Fibroblast of lung (primary cell): ENCODE results near the gene UFSP1. TPM values are rescaled to one million over a fixed set of nuclear protein-coding genes. Genes with fewer than 3 reads are reported as not detected.
"Not testable (repeated sequence)": the region's sequence is repeated elsewhere in the genome, so short reads cannot be mapped to it uniquely, and the experiment has no call there.

Experiments
- DNase-seq, 2 donors: peaks; one replicate each; pipeline versions ENCODE4 v3.0.0 to v3.0.0-alpha.2; 2010; ENCODE audit warnings: low read depth in 2 of 2
- H2AFZ ChIP-seq: 2 replicates; pipeline ENCODE4 v1.5.1; 2012; ENCODE audit warnings: low read length, control low read depth, inconsistent platforms
- H3K27ac ChIP-seq: 2 replicates; pipeline ENCODE4 v1.5.1; 2011; ENCODE audit warnings: low read length, control low read depth; ENCODE audit not compliant: insufficient read depth
- H3K27me3 ChIP-seq: 2 replicates; pipeline ENCODE4 v1.5.1; 2011; ENCODE audit warnings: mild to moderate bottlenecking, low read length; ENCODE audit not compliant: control insufficient read depth, insufficient read depth
- H3K36me3 ChIP-seq: 2 replicates; pipeline ENCODE4 v1.5.1; 2011; ENCODE audit warnings: low read length; ENCODE audit not compliant: control insufficient read depth, insufficient read depth
- H3K4me1 ChIP-seq: 2 replicates; pipeline ENCODE4 v1.5.1; 2011; ENCODE audit warnings: low read length; ENCODE audit not compliant: control insufficient read depth, insufficient read depth; ENCODE audit errors: extremely low read depth
- H3K4me2 ChIP-seq: 2 replicates; pipeline ENCODE4 v1.5.1; 2011; ENCODE audit warnings: low read length, control low read depth; ENCODE audit not compliant: insufficient read depth; ENCODE audit errors: extremely low read depth
- H3K4me3 ChIP-seq, 4 experiments: fragments of 200-600 bp in 1 of 4; sonication (generic) in 1 of 4; replicated peaks in 1 of 4; 2 replicates each; pipeline ENCODE4 v1.5.1; 2011 to 2016; ENCODE audit warnings: low read length in 4 of 4, low read depth in 3 of 4, mild to moderate bottlenecking in 3 of 4, control low read depth in 2 of 4, inconsistent platforms in 1 of 4, mixed read lengths in 1 of 4; ENCODE audit not compliant: insufficient read depth in 1 of 4; ENCODE audit errors: control extremely low read depth in 1 of 4
- H3K79me2 ChIP-seq: 2 replicates; pipeline ENCODE4 v1.5.1; 2012; ENCODE audit warnings: mild to moderate bottlenecking, low read length, inconsistent platforms; ENCODE audit not compliant: control insufficient read depth, insufficient read depth
- H3K9ac ChIP-seq: 2 replicates; pipeline ENCODE4 v1.5.1; 2011; ENCODE audit warnings: mild to moderate bottlenecking, low read length, control low read depth; ENCODE audit not compliant: insufficient read depth
- H3K9me3 ChIP-seq: 2 replicates; pipeline ENCODE4 v1.5.1; 2012; ENCODE audit warnings: low read depth, low read length; ENCODE audit not compliant: control insufficient read depth, insufficient read depth
- H4K20me1 ChIP-seq: 2 replicates; pipeline ENCODE4 v1.5.1; 2011; ENCODE audit warnings: low read length; ENCODE audit not compliant: control insufficient read depth, insufficient read depth; ENCODE audit errors: extremely low read depth
- CTCF ChIP-seq, 2 donors: IDR thresholded peaks in 1 of 2; conservative IDR thresholded peaks in 1 of 2; 1 replicate in 1 of 2; 2 replicates in 1 of 2; pipeline ENCODE4 v1.5.1; 2011 to 2012; ENCODE audit warnings: low read length in 2 of 2, control low read depth in 1 of 2, inconsistent platforms in 1 of 2, low read depth in 1 of 2, mild to moderate bottlenecking in 1 of 2
- EZH2 ChIP-seq: IDR thresholded peaks from 2 replicates; pipeline ENCODE4 v1.5.1; 2012; ENCODE audit warnings: low read length, control low read depth, mild to moderate bottlenecking; ENCODE audit errors: missing control alignments
- polyA plus RNA-seq, 2 donors: library from polyadenylated mRNA; depleted of rRNA in 1 of 2; stranded (reverse) in 1 of 2; unstranded in 1 of 2; fragments of >200 nt; gene quantifications; 2 replicates each; pipeline ENCODE4 v1.2.1, GENCODE V29; 2011 to 2012; ENCODE audit warnings: missing spikeins in 1 of 2
- total RNA-seq: library from RNA; depleted of rRNA; stranded (reverse); fragments of >200 nt; gene quantifications from 2 replicates; pipeline ENCODE4 v1.2.1, GENCODE V29; 2014

UFSP1 gene
- total and polyA plus RNA-seq, 2 donors (not counting 1 experiment from before 2014, with no cell fraction given): 1.1 to 4.0 TPM

GRCh38 chr7:100929808-100930174, 40.3 kb upstream of the UFSP1 start:
- Histone ChIP-seq H3K9ac (no peak overlapping the region), H2AFZ (no peak overlapping the region), H3K9me3 (no peaks in the 10 kb centered on the region), H3K36me3 (no peaks in the 10 kb centered on the region), H3K79me2 (no peaks in the 10 kb centered on the region), H3K4me3 (no peak overlapping the region), H3K27me3 (no peaks in the 10 kb centered on the region), H3K27ac (no peak overlapping the region), H3K4me2 (no peak overlapping the region), H4K20me1 (no peaks in the 10 kb centered on the region), H3K4me1 (no peaks in the 10 kb centered on the region)
- DNase-seq: no peak
- TF ChIP-seq EZH2 (no peak), CTCF (conservative IDR thresholded peaks at IDR 0.05 in 1 of 2, IDR thresholded peaks at IDR 0.05 in 1 of 2; ENCODE audit: low read depth in 1 of 2, low read length in 2 of 2) (no peak)

- not testable (repeated sequence) for H3K4me3 ChIP-seq, H3K27ac ChIP-seq, H3K4me2 ChIP-seq, H3K36me3 ChIP-seq, H4K20me1 ChIP-seq, DNase-seq, H3K9me3 ChIP-seq, H3K27me3 ChIP-seq, H3K4me1 ChIP-seq, H3K79me2 ChIP-seq, H3K9ac ChIP-seq, H2AFZ ChIP-seq
These were observed 34.1 kb upstream of the UFSP1 start for GRCh38 chr7:100923616-100924015.

GRCh38 chr7:100921039-100921438, 31.5 kb upstream of the UFSP1 start:
- no peak for DNase-seq
- H3K27me3 ChIP-seq: no peaks in the 10 kb centered on the region
- TF ChIP-seq CTCF (conservative IDR thresholded peaks at IDR 0.05 in 1 of 2, IDR thresholded peaks at IDR 0.05 in 1 of 2; ENCODE audit: low read depth in 1 of 2, low read length in 2 of 2) (no peak), EZH2 (no peak)
- H3K4me2 ChIP-seq: no peak overlapping the region
- no peak overlapping the region for H3K4me3 ChIP-seq
- H3K27ac ChIP-seq: no peak overlapping the region
- H3K9me3 ChIP-seq: no peaks in the 10 kb centered on the region
- H3K4me1 ChIP-seq: no peaks in the 10 kb centered on the region
- no peak overlapping the region for H2AFZ ChIP-seq
- no peaks in the 10 kb centered on the region for H3K79me2 ChIP-seq
- H3K36me3 ChIP-seq: no peaks in the 10 kb centered on the region
- H4K20me1 ChIP-seq: no peaks in the 10 kb centered on the region
- no peak overlapping the region for H3K9ac ChIP-seq

GRCh38 chr7:100919779-100920437, 30.4 kb upstream of the UFSP1 start:
- not testable (repeated sequence) for H3K79me2 ChIP-seq, H3K27me3 ChIP-seq, H3K4me1 ChIP-seq, H3K9ac ChIP-seq, H3K27ac ChIP-seq, H3K36me3 ChIP-seq, H3K9me3 ChIP-seq, H3K4me3 ChIP-seq, H2AFZ ChIP-seq, H3K4me2 ChIP-seq, H4K20me1 ChIP-seq, DNase-seq

GRCh38 chr7:100919335-100919734, 29.8 kb upstream of the UFSP1 start:
- H3K4me1 ChIP-seq: not testable (repeated sequence)

More at GRCh38 chr7:100919335-100919734, 29.8 kb upstream of the UFSP1 start:
- not testable (repeated sequence) for H3K36me3 ChIP-seq, H3K27ac ChIP-seq, H3K4me3 ChIP-seq, H3K9ac ChIP-seq, H3K79me2 ChIP-seq, H2AFZ ChIP-seq, DNase-seq, H4K20me1 ChIP-seq, H3K9me3 ChIP-seq, H3K27me3 ChIP-seq, H3K4me2 ChIP-seq
